Mesenchymal stem cell (in vitro differentiated cells and primary cell): ENCODE results near the gene MCTP2.

Source experiments
- DNase-seq: peaks from one replicate; pipeline ENCODE4 v3.0.0-alpha.2; 2013
- H2AFZ ChIP-seq: one replicate; pipeline ENCODE4 v1.6.1; 2013; ENCODE audit warnings: low read depth, mild to moderate bottlenecking, control low read depth, inconsistent platforms, low read length, moderate library complexity
- H2AK5ac ChIP-seq: 2 replicates; pipeline ENCODE4 v1.6.1; 2013; ENCODE audit warnings: low read length, moderate library complexity, mild to moderate bottlenecking, inconsistent platforms; ENCODE audit not compliant: severe bottlenecking
- H2BK120ac ChIP-seq: one replicate; pipeline ENCODE4 v1.6.1; 2013; ENCODE audit warnings: low read depth, mild to moderate bottlenecking, inconsistent platforms, low read length, moderate library complexity
- H2BK12ac ChIP-seq, 2 experiments: one replicate each; pipeline ENCODE4 v1.6.1; 2013; ENCODE audit warnings: inconsistent platforms in 2 of 2, low read length in 2 of 2, mild to moderate bottlenecking in 2 of 2, moderate library complexity in 2 of 2, control low read depth in 1 of 2
- H2BK15ac ChIP-seq: one replicate; pipeline ENCODE4 v1.6.1; 2013; ENCODE audit warnings: mild to moderate bottlenecking, low read depth, inconsistent platforms; ENCODE audit not compliant: poor library complexity, severe bottlenecking
- H2BK5ac ChIP-seq: 2 replicates; pipeline ENCODE4 v1.6.1; 2013; ENCODE audit warnings: low read depth, mild to moderate bottlenecking, low read length, control low read depth, inconsistent platforms; ENCODE audit not compliant: poor library complexity, severe bottlenecking
- H3K14ac ChIP-seq, 2 experiments: one replicate each; pipeline ENCODE4 v1.6.1; 2013; ENCODE audit warnings: inconsistent platforms in 2 of 2, low read length in 2 of 2, control low read depth in 1 of 2, mild to moderate bottlenecking in 1 of 2, moderate library complexity in 1 of 2
- H3K18ac ChIP-seq, 2 experiments: one replicate each; pipeline ENCODE4 v1.6.1; 2013; ENCODE audit warnings: inconsistent platforms in 2 of 2, low read length in 2 of 2, control low read depth in 1 of 2, low read depth in 1 of 2, mild to moderate bottlenecking in 1 of 2
- H3K23ac ChIP-seq, 2 experiments: one replicate each; pipeline ENCODE4 v1.6.1; 2013; ENCODE audit warnings: inconsistent platforms in 2 of 2, low read length in 2 of 2, mild to moderate bottlenecking in 2 of 2, moderate library complexity in 2 of 2, control low read depth in 1 of 2
- H3K27ac ChIP-seq: 2 replicates; pipeline ENCODE4 v1.5.1; 2013; ENCODE audit warnings: mild to moderate bottlenecking, moderate library complexity, low read length, control low read depth, inconsistent platforms; ENCODE audit not compliant: poor library complexity, severe bottlenecking
- H3K27me3 ChIP-seq, 2 experiments: 2 replicates each; pipeline versions ENCODE4 v1.6.1 to v1.7.0; 2013; ENCODE audit warnings: low read length in 2 of 2, mild to moderate bottlenecking in 2 of 2, moderate library complexity in 2 of 2, control low read depth in 1 of 2, inconsistent platforms in 1 of 2; ENCODE audit not compliant: control insufficient read depth in 1 of 2, insufficient read depth in 1 of 2
- H3K36me3 ChIP-seq, 2 experiments: 2 replicates each; pipeline versions ENCODE4 v1.6.1 to v1.7.0; 2013; ENCODE audit warnings: low read length in 2 of 2, control low read depth in 1 of 2, inconsistent platforms in 1 of 2, low read depth in 1 of 2, mild to moderate bottlenecking in 1 of 2; ENCODE audit not compliant: insufficient read depth in 2 of 2, control insufficient read depth in 1 of 2
- H3K4ac ChIP-seq, 2 experiments: one replicate each; pipeline ENCODE4 v1.6.1; 2013; ENCODE audit warnings: inconsistent platforms in 2 of 2, low read length in 2 of 2, mild to moderate bottlenecking in 2 of 2, moderate library complexity in 2 of 2, control low read depth in 1 of 2, low read depth in 1 of 2
- H3K4me1 ChIP-seq: 2 replicates; pipeline ENCODE4 v1.6.1; 2013; ENCODE audit warnings: low read depth, low read length, control low read depth; ENCODE audit not compliant: control insufficient read depth, insufficient read depth
- H3K4me2 ChIP-seq: 2 replicates; pipeline ENCODE4 v1.6.1; 2013; ENCODE audit warnings: low read length, mild to moderate bottlenecking, inconsistent platforms; ENCODE audit not compliant: poor library complexity, severe bottlenecking
- H3K4me3 ChIP-seq, 2 experiments: 2 replicates each; pipeline versions ENCODE4 v1.5.1 to v1.7.0; 2013; ENCODE audit warnings: low read length in 2 of 2, mild to moderate bottlenecking in 2 of 2, control low read depth in 1 of 2, low read depth in 1 of 2; ENCODE audit not compliant: insufficient read depth in 1 of 2
- H3K79me1 ChIP-seq: replicated peaks from 2 replicates; pipeline ENCODE4 v1.6.1; 2013; ENCODE audit warnings: mild to moderate bottlenecking, control low read depth, low read length, inconsistent platforms; ENCODE audit not compliant: poor library complexity, severe bottlenecking
- H3K9ac ChIP-seq: 2 replicates; pipeline ENCODE4 v1.7.0; 2013; ENCODE audit warnings: mild to moderate bottlenecking, low read length, moderate library complexity
- H3K9me3 ChIP-seq: 2 replicates; pipeline ENCODE4 v1.7.0; 2013; ENCODE audit warnings: mild to moderate bottlenecking, low read length; ENCODE audit not compliant: control insufficient read depth
- H4K8ac ChIP-seq: one replicate; pipeline ENCODE4 v1.6.1; 2013; ENCODE audit warnings: inconsistent platforms, mild to moderate bottlenecking, low read length, moderate library complexity
- H4K91ac ChIP-seq: one replicate; pipeline ENCODE4 v1.6.1; 2013; ENCODE audit warnings: mild to moderate bottlenecking, low read length, inconsistent platforms
- WGBS: methylation state at CpG from one replicate; pipeline ENCODE4 v1.1.7; 2013; ENCODE audit warnings: mixed read lengths; 5-methylcytosine and 5-hydroxymethylcytosine counted together

Gene MCTP2

GRCh38 chr15:94312946-94313345 lies 81.6 kb downstream of the MCTP2 start:
- H3K9ac ChIP-seq, result no peak overlapping the region
- peaks cover 20 to 29% of the 10 kb centered on the region in 2 experiments for H3K36me3 ChIP-seq
- H2BK15ac ChIP-seq, result no peak overlapping the region
- no peaks in the 10 kb centered on the region for H3K9me3 ChIP-seq
- H3K23ac ChIP-seq, result no peak overlapping the region
- no peak overlapping the region for H3K4me2 ChIP-seq
- H3K79me1 ChIP-seq, result peaks cover 6% of the 10 kb centered on the region
- H3K27ac ChIP-seq, result no peak overlapping the region
- H3K27me3 ChIP-seq, result no peaks in the 10 kb centered on the region
- no peak overlapping the region for H2AFZ ChIP-seq
- 59% methylated on average over 5 of the region's 5 CpGs for WGBS
- peaks cover 4% of the 10 kb centered on the region for H3K4me1 ChIP-seq
- H2AK5ac ChIP-seq, result no peak overlapping the region
- H4K91ac ChIP-seq, result no peak overlapping the region
- DNase-seq, result peak; percentile 79
- H2BK12ac ChIP-seq, result no peak overlapping the region
- no peak overlapping the region for H2BK120ac ChIP-seq
- no peak overlapping the region for H2BK5ac ChIP-seq
- H4K8ac ChIP-seq, result no peak overlapping the region
- no peak overlapping the region for H3K4me3 ChIP-seq
- no peak overlapping the region for H3K14ac ChIP-seq
- peak overlapping the region in 1 of 2 experiments; percentile 63 for H3K18ac ChIP-seq
- peak overlapping the region in 1 of 2 experiments; percentile 1 for H3K4ac ChIP-seq

GRCh38 chr15:94314639-94315038 lies 83.3 kb downstream of the MCTP2 start:
- Histone ChIP-seq H4K91ac (no peak overlapping the region), H3K36me3 (peaks cover 20 to 29% of the 10 kb centered on the region in 2 experiments), H3K4me2 (no peak overlapping the region), H3K4me3 (no peak overlapping the region), H2BK120ac (no peak overlapping the region), H3K4ac (no peak overlapping the region), H3K27ac (no peak overlapping the region), H2BK15ac (no peak overlapping the region), H4K8ac (no peak overlapping the region), H3K9me3 (no peaks in the 10 kb centered on the region), H3K18ac (no peak overlapping the region), H2AFZ (no peak overlapping the region), H2AK5ac (no peak overlapping the region), H3K79me1 (peaks cover 5% of the 10 kb centered on the region), H2BK5ac (no peak overlapping the region), H3K23ac (no peak overlapping the region), H3K14ac (no peak overlapping the region), H2BK12ac (no peak overlapping the region), H3K9ac (no peak overlapping the region), H3K27me3 (no peaks in the 10 kb centered on the region), H3K4me1 (peaks cover 4% of the 10 kb centered on the region)
- 97% methylated on average over 3 of the region's 3 CpGs for WGBS
- DNase-seq, result no peak

- no peak overlapping the region for H2BK120ac ChIP-seq
- peak overlapping the region in 1 of 2 experiments; percentile 34 for H3K18ac ChIP-seq
- no peak overlapping the region for H3K14ac ChIP-seq
- H3K27ac ChIP-seq, result no peak overlapping the region
- no peak for DNase-seq
- H4K91ac ChIP-seq, result no peak overlapping the region
- no peak overlapping the region for H3K9ac ChIP-seq
- H2AK5ac ChIP-seq, result no peak overlapping the region
- H2BK12ac ChIP-seq, result no peak overlapping the region
- H3K9me3 ChIP-seq, result no peaks in the 10 kb centered on the region
- peaks cover 4% of the 10 kb centered on the region for H3K4me1 ChIP-seq
- 84% methylated on average over 5 of the region's 5 CpGs for WGBS
- H3K36me3 ChIP-seq, result peaks cover 20 to 33% of the 10 kb centered on the region in 2 experiments
- H2BK5ac ChIP-seq, result no peak overlapping the region
- no peak overlapping the region for H3K23ac ChIP-seq
- no peak overlapping the region for H2AFZ ChIP-seq
- peak overlapping the region in 1 of 2 experiments; percentile 37 for H3K4ac ChIP-seq
- H4K8ac ChIP-seq, result no peak overlapping the region
- H3K4me3 ChIP-seq, result no peak overlapping the region
- no peak overlapping the region for H3K4me2 ChIP-seq
- no peak overlapping the region for H2BK15ac ChIP-seq
- H3K27me3 ChIP-seq, result no peaks in the 10 kb centered on the region
- H3K79me1 ChIP-seq, result peaks cover 5% of the 10 kb centered on the region
These were observed 85.8 kb downstream of the MCTP2 start for GRCh38 chr15:94317211-94317610.

GRCh38 chr15:94322141-94322540 lies 90.8 kb downstream of the MCTP2 start:
- Histone ChIP-seq H2BK12ac (no peak overlapping the region), H3K4me1 (peaks cover 4% of the 10 kb centered on the region), H3K23ac (no peak overlapping the region), H3K4me2 (no peak overlapping the region), H4K8ac (no peak overlapping the region), H3K36me3 (peaks cover 4 to 9% of the 10 kb centered on the region in 2 experiments), H3K18ac (no peak overlapping the region), H2BK5ac (no peak overlapping the region), H3K79me1 (peaks cover 6% of the 10 kb centered on the region), H2BK15ac (no peak overlapping the region), H3K9me3 (no peaks in the 10 kb centered on the region), H3K4ac (no peak overlapping the region), H3K27ac (no peak overlapping the region), H3K9ac (no peak overlapping the region), H2BK120ac (no peak overlapping the region), H3K4me3 (no peak overlapping the region), H3K14ac (no peak overlapping the region), H3K27me3 (no peaks in the 10 kb centered on the region), H4K91ac (no peak overlapping the region), H2AFZ (no peak overlapping the region), H2AK5ac (no peak overlapping the region)
- peak; percentile 44 for DNase-seq
- WGBS, result no CpG with 5 or more reads among the region's 2 CpGs
